Islet of Langerhans (tissue), 1 donor: ENCODE measurements around the gene GORASP2.

Experiments used
- FAIRE-seq: peaks from one replicate; lab custom pipeline; 2011; peaks lifted over from hg19 to GRCh38; lab: Jason Lieb, UNC

The GORASP2 gene

GRCh38 chr2:170999654-171000053 lies 70.6 kb downstream of the GORASP2 start:
- FAIRE-seq = no peak

GRCh38 chr2:171004363-171004762 lies 75.3 kb downstream of the GORASP2 start:
- no peak for FAIRE-seq

- no peak for FAIRE-seq
Observed at GRCh38 chr2:171004833-171005232, 75.8 kb downstream of the GORASP2 start.

- no peak for FAIRE-seq
Observed at GRCh38 chr2:171008550-171009205, 79.6 kb downstream of the GORASP2 start.

- FAIRE-seq = no peak
Observed at GRCh38 chr2:171009386-171009785, 80.3 kb downstream of the GORASP2 start.

- FAIRE-seq = no peak
Observed at GRCh38 chr2:171013851-171014250, 84.8 kb downstream of the GORASP2 start.

GRCh38 chr2:171016125-171016524 lies 87.1 kb downstream of the GORASP2 start:
- no peak for FAIRE-seq
